CD14-positive monocyte (primary cell): Measurements from ENCODE around the gene RIMBP2. TPM values are rescaled to one million over a fixed set of nuclear protein-coding genes. Genes with fewer than 3 reads are reported as not detected.
A peak's percentile ranks its signal among the peaks of the same experiment; 100 is the strongest.

Source experiments
- DNase-seq, 3 donors: peaks; one replicate each; pipeline ENCODE4 v3.0.0-alpha.2; 2011 to 2022
- H2AFZ ChIP-seq: 2 replicates; pipeline ENCODE4 v1.6.0; 2012; ENCODE audit warnings: mild to moderate bottlenecking, low read depth, low read length, inconsistent platforms; ENCODE audit not compliant: insufficient read depth, poor library complexity, severe bottlenecking
- H3K27ac ChIP-seq, 2 donors: 1 replicate in 1 of 2; 2 replicates in 1 of 2; pipeline ENCODE4 v1.5.1; 2012 to 2013; ENCODE audit warnings: low read length in 2 of 2, control low read depth in 1 of 2, inconsistent platforms in 1 of 2, low read depth in 1 of 2, mild to moderate bottlenecking in 1 of 2
- H3K27me3 ChIP-seq, 2 donors: one replicate each; pipeline versions ENCODE4 v1.6.0 to v1.6.1; 2011 to 2013; ENCODE audit warnings: low read length in 2 of 2; ENCODE audit not compliant: control insufficient read depth in 2 of 2, insufficient read depth in 2 of 2
- H3K36me3 ChIP-seq, 2 donors: replicated peaks in 1 of 2; 1 replicate in 1 of 2; 2 replicates in 1 of 2; pipeline versions ENCODE4 v1.5.1 to v1.6.1; 2012 to 2013; ENCODE audit warnings: low read length in 2 of 2, control low read depth in 1 of 2, inconsistent platforms in 1 of 2, mild to moderate bottlenecking in 1 of 2; ENCODE audit not compliant: insufficient read depth in 2 of 2, control insufficient read depth in 1 of 2
- H3K4me1 ChIP-seq, 2 donors: 1 replicate in 1 of 2; 2 replicates in 1 of 2; pipeline versions ENCODE4 v1.5.1 to v1.6.1; 2012 to 2013; ENCODE audit warnings: low read length in 2 of 2, control low read depth in 1 of 2, inconsistent platforms in 1 of 2, mild to moderate bottlenecking in 1 of 2, moderate library complexity in 1 of 2; ENCODE audit not compliant: insufficient read depth in 2 of 2, control insufficient read depth in 1 of 2
- H3K4me2 ChIP-seq: replicated peaks from 2 replicates; pipeline ENCODE3; 2012; ENCODE audit warnings: low read length, moderate library complexity, mild to moderate bottlenecking; ENCODE audit not compliant: poor library complexity, severe bottlenecking; ENCODE audit errors: extremely low read depth
- H3K4me3 ChIP-seq, 3 experiments: fragments of 200-600 bp in 1 of 3; sonication (generic) in 1 of 3; replicated peaks in 1 of 3; 1 replicate in 2 of 3; 2 replicates in 1 of 3; pipeline ENCODE4 v1.5.1; 2011 to 2013; ENCODE audit warnings: low read length in 3 of 3, mild to moderate bottlenecking in 3 of 3, control low read depth in 2 of 3, low read depth in 2 of 3, inconsistent platforms in 1 of 3, moderate library complexity in 1 of 3
- H3K79me2 ChIP-seq: 2 replicates; pipeline ENCODE4 v1.6.0; 2012; ENCODE audit warnings: mild to moderate bottlenecking, control low read depth, inconsistent platforms, low read length, moderate library complexity; ENCODE audit not compliant: insufficient read depth
- H3K9ac ChIP-seq: 2 replicates; pipeline ENCODE4 v1.6.0; 2017; ENCODE audit warnings: low read length, mild to moderate bottlenecking; ENCODE audit not compliant: insufficient read depth, poor library complexity, severe bottlenecking
- H3K9me3 ChIP-seq, 2 donors: replicated peaks in 1 of 2; 1 replicate in 1 of 2; 2 replicates in 1 of 2; pipeline versions ENCODE4 v1.5.1 to v1.6.1; 2012 to 2013; ENCODE audit warnings: low read length in 2 of 2, control low read depth in 1 of 2; ENCODE audit not compliant: control insufficient read depth in 1 of 2, insufficient read depth in 1 of 2
- H4K20me1 ChIP-seq: 2 replicates; pipeline ENCODE4 v1.6.0; 2012; ENCODE audit warnings: mild to moderate bottlenecking, low read length, control low read depth, moderate library complexity; ENCODE audit not compliant: insufficient read depth
- H3K27ac Mint-ChIP-seq, 7 donors: one replicate each; pipeline ENCODE4 v1.8.0; 2020; ENCODE audit warnings: mild to moderate bottlenecking in 7 of 7, mixed read lengths in 7 of 7, moderate library complexity in 6 of 7, inconsistent platforms in 2 of 7
- H3K27me3 Mint-ChIP-seq, 3 donors: one replicate each; pipeline ENCODE4 v1.8.0; 2021 to 2022; ENCODE audit warnings: low read depth in 3 of 3, mild to moderate bottlenecking in 3 of 3, mixed read lengths in 3 of 3, moderate library complexity in 3 of 3, inconsistent platforms in 1 of 3
- H3K36me3 Mint-ChIP-seq, 2 donors: one replicate each; pipeline ENCODE4 v1.8.0; 2020; ENCODE audit warnings: mixed read lengths in 2 of 2, inconsistent platforms in 1 of 2, mild to moderate bottlenecking in 1 of 2
- H3K4me1 Mint-ChIP-seq: one replicate; pipeline ENCODE4 v1.8.0; 2020; ENCODE audit warnings: mild to moderate bottlenecking, mixed read lengths
- H3K4me3 Mint-ChIP-seq, 2 donors: one replicate each; pipeline ENCODE4 v1.8.0; 2020; ENCODE audit warnings: mild to moderate bottlenecking in 2 of 2, mixed read lengths in 2 of 2, moderate library complexity in 1 of 2
- H3K9me3 Mint-ChIP-seq, 7 donors: one replicate each; pipeline ENCODE4 v1.8.0; 2020 to 2022; ENCODE audit warnings: mixed read lengths in 7 of 7, mild to moderate bottlenecking in 6 of 7, moderate library complexity in 6 of 7, inconsistent platforms in 2 of 7
- CTCF ChIP-seq: fragments of 200-600 bp; IDR thresholded peaks from one replicate; pipeline ENCODE4 v1.8.0; 2022; ENCODE audit warnings: antibody characterized with exemption, mild to moderate bottlenecking
- WGBS: methylation state at CpG from one replicate; pipeline ENCODE4 v1.1.5; 2013; ENCODE audit warnings: missing lambda C conversion rate; ENCODE audit not compliant: insufficient coverage; 5-methylcytosine and 5-hydroxymethylcytosine counted together
- intact Hi-C, 2 donors: fragments of 100-400 bp; cut with micrococcal nuclease; formaldehyde crosslinking; loops; one replicate each; pipeline versions ENCODE4 v1.15.0 to v1.15.1; 2023
- polyA plus RNA-seq, 3 donors: library from polyadenylated mRNA; depleted of rRNA in 1 of 3; unstranded in 2 of 3; stranded (reverse) in 1 of 3; fragments of 300-500 nt in 2 of 3; fragments of >200 nt in 1 of 3; fragmentation: Illumina TruSeq in 2 of 3; gene quantifications; 1 replicate in 2 of 3; 2 replicates in 1 of 3; pipeline ENCODE4 v1.2.3, GENCODE V29; 2012 to 2021

RIMBP2 gene
- polyA plus RNA-seq, 3 donors: not detected

GRCh38 chr12:130455161-130455560, 260.9 kb downstream of the RIMBP2 start:
- Histone ChIP-seq H3K27me3 (no peaks in the 10 kb centered on the region), H3K4me2 (no peak overlapping the region), H3K9ac (no peak overlapping the region), H2AFZ (no peak overlapping the region), H3K9me3 (no peaks in the 10 kb centered on the region), H3K4me3 (no peak overlapping the region), H4K20me1 (no peaks in the 10 kb centered on the region), H3K4me1 (no peaks in the 10 kb centered on the region), H3K36me3 (no peaks in the 10 kb centered on the region), H3K79me2 (no peaks in the 10 kb centered on the region), H3K27ac (no peak overlapping the region)
- TF ChIP-seq CTCF: no peak
- H3K4me1 Mint-ChIP-seq: no peaks in the 10 kb centered on the region
- WGBS: 94% methylated on average over 15 of the region's 19 CpGs
- peak overlapping the region in 1 of 7 donors; percentile 50 for H3K27ac Mint-ChIP-seq
- H3K36me3 Mint-ChIP-seq: no peaks in the 10 kb centered on the region
- intact Hi-C loops: no loop called here
- peaks cover 0 to 3% (median 0%) of the 10 kb centered on the region in 7 donors for H3K9me3 Mint-ChIP-seq
- H3K4me3 Mint-ChIP-seq: no peak overlapping the region
- H3K27me3 Mint-ChIP-seq: peaks cover 0 to 1% (median 0%) of the 10 kb centered on the region in 3 donors
- DNase-seq: no peak

- intact Hi-C loops: no loop called here
- Histone ChIP-seq H3K4me3 (no peak overlapping the region), H3K27me3 (no peaks in the 10 kb centered on the region), H3K36me3 (no peaks in the 10 kb centered on the region), H3K27ac (no peak overlapping the region), H4K20me1 (no peaks in the 10 kb centered on the region), H3K79me2 (no peaks in the 10 kb centered on the region), H2AFZ (no peak overlapping the region), H3K9ac (no peak overlapping the region), H3K4me2 (no peak overlapping the region), H3K4me1 (no peaks in the 10 kb centered on the region), H3K9me3 (no peaks in the 10 kb centered on the region)
- H3K27ac Mint-ChIP-seq: no peak overlapping the region
- no peak overlapping the region for H3K4me3 Mint-ChIP-seq
- no peaks in the 10 kb centered on the region for H3K4me1 Mint-ChIP-seq
- H3K27me3 Mint-ChIP-seq: peaks cover 0 to 1% (median 0%) of the 10 kb centered on the region in 3 donors
- H3K9me3 Mint-ChIP-seq: peaks cover 0 to 3% (median 0%) of the 10 kb centered on the region in 7 donors
- no peak for DNase-seq
- H3K36me3 Mint-ChIP-seq: no peaks in the 10 kb centered on the region
- no peak for TF ChIP-seq CTCF
- 97% methylated on average over 9 of the region's 9 CpGs for WGBS
Observed at GRCh38 chr12:130454296-130454695, 261.8 kb downstream of the RIMBP2 start.
